Measurements from ENCODE around the gene PANX2.
"Not testable (repeated sequence)": the region's sequence is repeated elsewhere in the genome, so short reads cannot be mapped to it uniquely, and the experiment has no call there.

Gene PANX2

DNA sequence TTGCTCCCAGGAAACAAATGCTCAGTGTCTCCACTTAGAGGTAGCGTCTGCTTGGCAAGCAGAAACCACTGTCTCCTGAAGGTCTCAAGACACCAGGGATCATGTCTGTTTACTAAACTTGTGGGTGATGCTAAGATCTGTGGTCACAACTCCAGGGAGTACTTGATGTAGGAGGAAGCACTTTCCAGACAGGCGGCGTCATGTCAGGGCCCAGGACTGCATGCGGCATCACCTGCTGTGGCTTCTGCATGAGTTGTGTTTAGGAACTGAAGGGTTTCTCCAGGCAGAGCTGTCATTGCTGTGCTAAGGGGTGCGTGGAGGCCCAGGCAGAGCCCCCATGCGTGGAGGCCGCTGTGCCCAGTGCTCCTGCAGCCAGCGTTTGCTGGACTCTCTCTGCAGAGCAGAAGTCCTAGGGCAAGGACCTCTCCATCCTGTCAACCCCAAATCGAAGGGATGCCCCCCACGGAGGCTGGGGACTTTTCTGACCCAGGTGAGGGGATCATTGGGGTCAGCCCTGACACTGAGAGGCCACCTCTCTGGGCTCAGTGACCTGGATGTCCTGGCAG, 8.1 kb upstream of the PANX2 start:
- no peak overlapping the region for H2AFZ ChIP-seq (ENCODE audit: low read length)
- no peak for TF ChIP-seq EZH2phosphoT487 (IDR thresholded peaks at IDR 0.05; ENCODE audit: low read length)
- TF ChIP-seq EZH2 (optimal IDR thresholded peaks at IDR 0.05; ENCODE audit: low read depth, low read length) = no peak
- TF ChIP-seq, protein P1, sequence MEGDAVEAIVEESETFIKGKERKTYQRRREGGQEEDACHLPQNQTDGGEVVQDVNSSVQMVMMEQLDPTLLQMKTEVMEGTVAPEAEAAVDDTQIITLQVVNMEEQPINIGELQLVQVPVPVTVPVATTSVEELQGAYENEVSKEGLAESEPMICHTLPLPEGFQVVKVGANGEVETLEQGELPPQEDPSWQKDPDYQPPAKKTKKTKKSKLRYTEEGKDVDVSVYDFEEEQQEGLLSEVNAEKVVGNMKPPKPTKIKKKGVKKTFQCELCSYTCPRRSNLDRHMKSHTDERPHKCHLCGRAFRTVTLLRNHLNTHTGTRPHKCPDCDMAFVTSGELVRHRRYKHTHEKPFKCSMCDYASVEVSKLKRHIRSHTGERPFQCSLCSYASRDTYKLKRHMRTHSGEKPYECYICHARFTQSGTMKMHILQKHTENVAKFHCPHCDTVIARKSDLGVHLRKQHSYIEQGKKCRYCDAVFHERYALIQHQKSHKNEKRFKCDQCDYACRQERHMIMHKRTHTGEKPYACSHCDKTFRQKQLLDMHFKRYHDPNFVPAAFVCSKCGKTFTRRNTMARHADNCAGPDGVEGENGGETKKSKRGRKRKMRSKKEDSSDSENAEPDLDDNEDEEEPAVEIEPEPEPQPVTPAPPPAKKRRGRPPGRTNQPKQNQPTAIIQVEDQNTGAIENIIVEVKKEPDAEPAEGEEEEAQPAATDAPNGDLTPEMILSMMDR (IDR thresholded peaks at IDR 0.05; ENCODE audit: low read length) = no peak
- DNase-seq = no peak
- H3F3A ChIP-seq (ENCODE audit: insufficient read depth, low read length) = no peaks in the 10 kb centered on the region
- H3K9ac ChIP-seq (ENCODE audit: low read length) = no peak overlapping the region
- no peaks in the 10 kb centered on the region for H3K9me3 ChIP-seq (replicated peaks; ENCODE audit: insufficient read depth, low read length)
- H3K79me2 ChIP-seq (ENCODE audit: low read length) = no peaks in the 10 kb centered on the region
- peaks cover 58% of the 10 kb centered on the region for H3K27me3 ChIP-seq (replicated peaks; ENCODE audit: insufficient read depth, low read length)
- no peaks in the 10 kb centered on the region for H4K20me1 ChIP-seq (ENCODE audit: insufficient read depth, low read length)
- H3K27ac ChIP-seq (ENCODE audit: low read length) = no peak overlapping the region
- H3K4me3 ChIP-seq (ENCODE audit: low read length) = no peak overlapping the region
- H3K4me1 ChIP-seq (ENCODE audit: low read length) = no peaks in the 10 kb centered on the region
- no peaks in the 10 kb centered on the region for H3K36me3 ChIP-seq (replicated peaks; ENCODE audit: insufficient read depth, low read length)
- H3K9me2 ChIP-seq (replicated peaks; ENCODE audit: insufficient read depth, low read length) = no peaks in the 10 kb centered on the region
- no peak overlapping the region for H3K4me2 ChIP-seq (ENCODE audit: low read depth, low read length)

DNA sequence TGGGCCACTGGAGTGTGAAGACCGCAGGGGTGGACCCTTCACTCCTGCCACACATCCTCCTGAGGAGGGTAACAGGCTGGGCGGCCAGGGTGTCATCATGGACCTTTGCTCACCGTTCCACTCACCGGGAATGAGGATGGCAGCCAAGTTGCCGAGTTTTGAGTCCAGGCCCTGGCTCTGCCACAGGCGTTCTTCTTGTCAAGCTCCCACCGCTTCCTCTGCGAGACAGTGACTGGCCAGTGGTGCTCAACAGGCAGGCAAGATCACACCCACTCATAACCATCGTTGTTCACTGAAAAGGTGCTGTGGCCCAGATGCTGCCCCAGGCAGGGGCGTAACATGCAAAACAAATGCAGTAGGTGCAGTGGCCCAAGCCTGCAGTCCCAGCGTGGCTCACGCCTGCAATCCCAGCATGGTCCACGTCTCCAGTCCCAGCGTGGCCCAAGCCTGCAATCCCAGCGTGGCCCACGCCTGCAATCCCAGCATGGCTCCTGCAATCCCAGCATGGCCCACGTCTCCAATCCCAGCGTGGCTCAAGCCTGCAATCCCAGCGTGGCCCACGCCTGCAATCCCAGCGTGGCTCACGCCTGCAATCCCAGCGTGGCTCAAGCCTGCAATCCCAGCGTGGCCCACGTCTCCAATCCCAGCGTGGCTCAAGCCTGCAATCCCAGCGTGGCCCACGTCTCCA, 5.0 kb upstream of the PANX2 start:
- H3K36me3 ChIP-seq (replicated peaks; ENCODE audit: insufficient read depth, low read length) = no peaks in the 10 kb centered on the region
- no peaks in the 10 kb centered on the region for H3F3A ChIP-seq (ENCODE audit: insufficient read depth, low read length)
- H3K4me2 ChIP-seq (ENCODE audit: low read depth, low read length) = no peak overlapping the region
- no peaks in the 10 kb centered on the region for H3K4me1 ChIP-seq (ENCODE audit: low read length)
- H3K9me3 ChIP-seq (replicated peaks; ENCODE audit: insufficient read depth, low read length) = no peaks in the 10 kb centered on the region
- H3K27me3 ChIP-seq (replicated peaks; ENCODE audit: insufficient read depth, low read length) = peaks cover 38% of the 10 kb centered on the region
- TF ChIP-seq, protein P1 (IDR thresholded peaks at IDR 0.05; ENCODE audit: low read length) = no peak
- TF ChIP-seq EZH2 (optimal IDR thresholded peaks at IDR 0.05; ENCODE audit: low read depth, low read length) (no peak), EZH2phosphoT487 (IDR thresholded peaks at IDR 0.05; ENCODE audit: low read length) (no peak)
- DNase-seq = no peak
- no peak overlapping the region for H3K9ac ChIP-seq (ENCODE audit: low read length)
- no peak overlapping the region for H3K4me3 ChIP-seq (ENCODE audit: low read length)
- H2AFZ ChIP-seq (ENCODE audit: low read length) = no peak overlapping the region
- H3K79me2 ChIP-seq (ENCODE audit: low read length) = no peaks in the 10 kb centered on the region
- H4K20me1 ChIP-seq (ENCODE audit: insufficient read depth, low read length) = no peaks in the 10 kb centered on the region
- no peak overlapping the region for H3K27ac ChIP-seq (ENCODE audit: low read length)
- H3K9me2 ChIP-seq (replicated peaks; ENCODE audit: insufficient read depth, low read length) = no peaks in the 10 kb centered on the region

DNA sequence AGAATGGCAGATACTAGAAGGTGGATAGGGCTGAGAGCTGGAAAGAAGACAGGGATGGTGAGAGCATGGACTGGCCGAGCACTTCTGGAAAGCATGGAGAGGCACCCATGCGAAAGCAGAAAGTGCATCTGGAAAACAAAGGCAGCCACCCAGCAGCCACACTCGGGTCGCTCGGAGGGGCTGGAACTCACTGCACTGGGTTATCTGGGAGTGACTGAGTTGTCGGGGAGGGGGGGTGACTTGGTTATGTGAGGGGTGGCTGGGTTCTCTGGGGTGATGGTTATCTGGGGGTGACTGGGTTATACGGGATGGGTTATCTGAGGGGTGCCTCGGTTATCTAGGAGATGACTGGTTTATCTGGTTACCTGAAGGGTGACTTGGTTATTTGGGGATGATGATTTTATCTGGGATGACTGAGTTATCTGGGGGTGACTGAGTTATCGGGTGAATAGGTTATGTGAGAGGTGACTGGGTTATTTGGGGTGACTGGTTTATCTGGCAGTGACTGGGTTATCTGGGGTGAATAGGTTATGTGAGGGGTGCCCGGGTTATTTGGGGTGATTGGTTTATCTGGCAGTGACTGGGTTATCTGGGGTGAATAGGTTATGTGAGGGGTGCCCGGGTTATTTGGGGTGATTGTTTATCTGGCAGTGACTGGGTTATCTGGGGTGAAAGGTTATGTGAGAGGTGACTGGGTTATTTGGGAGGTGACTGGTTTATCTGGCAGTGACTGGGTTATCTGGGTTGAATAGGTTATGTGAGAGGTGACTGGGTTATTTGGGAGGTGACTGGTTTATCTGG, 2.6 kb upstream of the PANX2 start:
- H3F3A ChIP-seq (ENCODE audit: insufficient read depth, low read length) = no peaks in the 10 kb centered on the region
- H3K27ac ChIP-seq (ENCODE audit: low read length) = no peak overlapping the region
- no peaks in the 10 kb centered on the region for H3K36me3 ChIP-seq (replicated peaks; ENCODE audit: insufficient read depth, low read length)
- H3K4me3 ChIP-seq (ENCODE audit: low read length) = no peak overlapping the region
- H3K79me2 ChIP-seq (ENCODE audit: low read length) = no peaks in the 10 kb centered on the region
- peaks cover 24% of the 10 kb centered on the region for H3K27me3 ChIP-seq (replicated peaks; ENCODE audit: insufficient read depth, low read length)
- H3K4me1 ChIP-seq (ENCODE audit: low read length) = no peaks in the 10 kb centered on the region
- no peak for DNase-seq
- H2AFZ ChIP-seq (ENCODE audit: low read length) = no peak overlapping the region
- no peaks in the 10 kb centered on the region for H3K9me3 ChIP-seq (replicated peaks; ENCODE audit: insufficient read depth, low read length)
- H3K9me2 ChIP-seq (replicated peaks; ENCODE audit: insufficient read depth, low read length) = no peaks in the 10 kb centered on the region
- no peaks in the 10 kb centered on the region for H4K20me1 ChIP-seq (ENCODE audit: insufficient read depth, low read length)
- H3K9ac ChIP-seq (ENCODE audit: low read length) = no peak overlapping the region
- TF ChIP-seq, protein P1 (IDR thresholded peaks at IDR 0.05; ENCODE audit: low read length) = no peak
- no peak for TF ChIP-seq EZH2 (optimal IDR thresholded peaks at IDR 0.05; ENCODE audit: low read depth, low read length)
- no peak for TF ChIP-seq EZH2phosphoT487 (IDR thresholded peaks at IDR 0.05; ENCODE audit: low read length)
- no peak overlapping the region for H3K4me2 ChIP-seq (ENCODE audit: low read depth, low read length)

DNA sequence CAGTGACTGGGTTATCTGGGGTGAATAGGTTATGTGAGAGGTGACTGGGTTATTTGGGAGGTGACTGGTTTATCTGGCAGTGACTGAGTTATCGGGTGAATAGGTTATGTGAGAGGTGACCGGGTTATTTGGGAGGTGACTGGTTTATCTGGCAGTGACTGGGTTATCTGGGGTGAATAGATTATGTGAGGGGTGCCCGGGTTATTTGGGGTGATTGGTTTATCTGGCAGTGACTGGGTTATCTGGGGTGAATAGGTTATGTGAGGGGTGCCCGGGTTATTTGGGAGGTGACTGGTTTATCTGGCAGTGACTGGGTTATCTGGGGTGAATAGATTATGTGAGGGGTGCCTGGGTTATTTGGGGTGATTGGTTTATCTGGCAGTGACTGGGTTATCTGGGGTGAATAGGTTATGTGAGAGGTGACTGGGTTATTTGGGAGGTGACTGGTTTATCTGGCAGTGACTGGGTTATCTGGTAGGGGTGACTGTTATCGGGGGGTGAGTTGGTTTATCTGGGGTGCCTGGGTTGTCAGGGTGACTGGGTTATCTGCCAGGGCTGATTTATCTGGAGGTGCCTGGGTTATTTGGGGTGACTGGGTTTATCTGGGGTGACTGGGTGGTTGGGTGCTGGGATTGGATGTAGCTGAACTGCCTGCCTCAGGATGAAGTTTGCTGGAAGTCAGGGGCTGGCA, 1.9 kb upstream of the PANX2 start:
- H3K4me3 ChIP-seq (ENCODE audit: low read length); DNase-seq: not testable (repeated sequence)

More for the DNA sequence above, 1.9 kb upstream of the PANX2 start:
- H3K27ac ChIP-seq (ENCODE audit: low read length); H3F3A ChIP-seq (ENCODE audit: insufficient read depth, low read length); H3K9me3 ChIP-seq (replicated peaks; ENCODE audit: insufficient read depth, low read length); H3K36me3 ChIP-seq (replicated peaks; ENCODE audit: insufficient read depth, low read length); H3K4me1 ChIP-seq (ENCODE audit: low read length); H3K79me2 ChIP-seq (ENCODE audit: low read length); H3K9me2 ChIP-seq (replicated peaks; ENCODE audit: insufficient read depth, low read length); H3K4me2 ChIP-seq (ENCODE audit: low read depth, low read length); H4K20me1 ChIP-seq (ENCODE audit: insufficient read depth, low read length); H3K9ac ChIP-seq (ENCODE audit: low read length); H2AFZ ChIP-seq (ENCODE audit: low read length): not testable (repeated sequence)
- peaks cover 25% of the 10 kb centered on the region for H3K27me3 ChIP-seq (replicated peaks; ENCODE audit: insufficient read depth, low read length)

All from MM.1S (cell line).